Mammary epithelial cell (primary cell): ENCODE results near the gene BCAM.

Source experiments
- EZH2 ChIP-seq: IDR thresholded peaks from 2 replicates; pipeline ENCODE4 v1.6.1; 2012; ENCODE audit warnings: low read length, inconsistent platforms, borderline replicate concordance
- TF ChIP-seq, protein P1 (sequence below), 2 donors: IDR thresholded peaks in 1 of 2; conservative IDR thresholded peaks in 1 of 2; 2 replicates each; pipeline ENCODE4 v1.5.1; 2011 to 2012; ENCODE audit warnings: inconsistent platforms in 2 of 2, low read length in 2 of 2, mild to moderate bottlenecking in 2 of 2, control low read depth in 1 of 2, low read depth in 1 of 2; ENCODE audit not compliant: insufficient read depth in 1 of 2; ENCODE audit errors: extremely low read depth in 1 of 2

DNA sequence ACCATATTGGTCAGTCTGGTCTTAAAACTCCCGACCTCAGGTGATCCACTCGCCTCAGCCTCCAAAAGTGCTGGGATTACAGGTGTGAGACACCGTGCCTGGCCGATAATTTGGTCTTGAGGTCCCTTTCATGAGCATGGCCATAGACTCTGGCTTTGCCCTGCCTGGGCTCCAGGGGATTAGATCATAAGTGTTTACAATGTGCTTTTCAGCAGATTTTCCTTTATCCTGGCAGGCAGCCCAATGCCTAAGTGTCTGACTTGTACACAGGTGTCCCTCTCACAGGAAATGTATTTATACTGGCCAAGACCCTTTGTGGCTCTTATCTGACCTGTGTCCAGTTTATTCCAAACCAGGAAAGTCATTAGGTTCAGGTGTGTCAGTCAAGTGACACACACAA, 15.9 kb downstream of the BCAM start:
- TF ChIP-seq, protein P1, sequence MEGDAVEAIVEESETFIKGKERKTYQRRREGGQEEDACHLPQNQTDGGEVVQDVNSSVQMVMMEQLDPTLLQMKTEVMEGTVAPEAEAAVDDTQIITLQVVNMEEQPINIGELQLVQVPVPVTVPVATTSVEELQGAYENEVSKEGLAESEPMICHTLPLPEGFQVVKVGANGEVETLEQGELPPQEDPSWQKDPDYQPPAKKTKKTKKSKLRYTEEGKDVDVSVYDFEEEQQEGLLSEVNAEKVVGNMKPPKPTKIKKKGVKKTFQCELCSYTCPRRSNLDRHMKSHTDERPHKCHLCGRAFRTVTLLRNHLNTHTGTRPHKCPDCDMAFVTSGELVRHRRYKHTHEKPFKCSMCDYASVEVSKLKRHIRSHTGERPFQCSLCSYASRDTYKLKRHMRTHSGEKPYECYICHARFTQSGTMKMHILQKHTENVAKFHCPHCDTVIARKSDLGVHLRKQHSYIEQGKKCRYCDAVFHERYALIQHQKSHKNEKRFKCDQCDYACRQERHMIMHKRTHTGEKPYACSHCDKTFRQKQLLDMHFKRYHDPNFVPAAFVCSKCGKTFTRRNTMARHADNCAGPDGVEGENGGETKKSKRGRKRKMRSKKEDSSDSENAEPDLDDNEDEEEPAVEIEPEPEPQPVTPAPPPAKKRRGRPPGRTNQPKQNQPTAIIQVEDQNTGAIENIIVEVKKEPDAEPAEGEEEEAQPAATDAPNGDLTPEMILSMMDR (conservative IDR thresholded peaks at IDR 0.05 in 1 of 2, IDR thresholded peaks at IDR 0.05 in 1 of 2; ENCODE audit: extremely low read depth in 1 of 2, insufficient read depth in 1 of 2, low read depth in 1 of 2, low read length in 2 of 2): no peak
- no peak for TF ChIP-seq EZH2
